Caco-2 (cell line): ENCODE data around the gene ERICH6. TPM values are rescaled to one million over a fixed set of nuclear protein-coding genes. Genes with fewer than 3 reads are reported as not detected.

Experiments used
- BruUV-seq: library from RNA; stranded (reverse); fragments of 400-500 nt; replicated peaks from 2 replicates; lab custom pipeline; 2021; lab: Mats Ljungman, UMichigan
- CTCF ChIA-PET: fragments of 300-600 bp; sonication (Branson Sonifier 250); formaldehyde crosslinking; loops from one replicate; lab custom pipeline; 2022; ENCODE audit warnings: antibody characterized with exemption; lab: Charles Lee
- POLR2A ChIA-PET: fragments of 300-600 bp; sonication (Branson Sonifier 250); formaldehyde crosslinking; loops from one replicate; lab custom pipeline; 2022; ENCODE audit warnings: antibody characterized with exemption; lab: Charles Lee
- DNase-seq, 2 experiments: peaks; one replicate each; pipeline versions ENCODE4 v3.0.0 to v3.0.0-alpha.2; 2020 to 2022
- H3K27me3 ChIP-seq: replicated peaks from 2 replicates; pipeline ENCODE4 v1.6.0; 2011; ENCODE audit warnings: low read length; ENCODE audit not compliant: control insufficient read depth, insufficient read depth
- H3K36me3 ChIP-seq: 2 replicates; pipeline ENCODE4 v1.5.1; 2011; ENCODE audit warnings: low read length; ENCODE audit not compliant: control insufficient read depth, insufficient read depth
- H3K4me1 ChIP-seq: fragments of 250-450 bp; sonication (Bioruptor Pico); 2 replicates; pipeline ENCODE4 v1.5.1; 2020; ENCODE audit warnings: mild to moderate bottlenecking
- H3K4me3 ChIP-seq: 2 replicates; pipeline ENCODE4 v1.5.1; 2011; ENCODE audit warnings: low read depth, mild to moderate bottlenecking, control low read depth, low read length
- H3K9me3 ChIP-seq: fragments of 250-450 bp; sonication (Bioruptor Pico); 2 replicates; pipeline ENCODE4 v1.5.1; 2020; ENCODE audit warnings: mild to moderate bottlenecking, moderate library complexity
- H3K27ac Mint-ChIP-seq: one replicate; pipeline ENCODE4 v1.8.0; 2022; ENCODE audit warnings: mixed read lengths; ENCODE audit not compliant: unreplicated experiment
- H3K27me3 Mint-ChIP-seq: one replicate; pipeline ENCODE4 v1.8.0; 2022; ENCODE audit warnings: mixed read lengths; ENCODE audit not compliant: insufficient read depth, unreplicated experiment
- H3K36me3 Mint-ChIP-seq: one replicate; pipeline ENCODE4 v1.8.0; 2022; ENCODE audit warnings: mild to moderate bottlenecking, mixed read lengths; ENCODE audit not compliant: insufficient read depth, unreplicated experiment
- H3K4me1 Mint-ChIP-seq: one replicate; pipeline ENCODE4 v1.8.0; 2022; ENCODE audit warnings: low read depth, mixed read lengths; ENCODE audit not compliant: unreplicated experiment
- H3K4me3 Mint-ChIP-seq: one replicate; pipeline ENCODE4 v1.8.0; 2022; ENCODE audit warnings: mild to moderate bottlenecking, moderate library complexity, mixed read lengths; ENCODE audit not compliant: unreplicated experiment
- H3K9me3 Mint-ChIP-seq: one replicate; pipeline ENCODE4 v1.8.0; 2022; ENCODE audit warnings: mixed read lengths; ENCODE audit not compliant: unreplicated experiment
- intact Hi-C: fragments of 100-400 bp; cut with micrococcal nuclease; formaldehyde crosslinking; loops from one replicate; pipeline ENCODE4 v1.10.0; 2022; ENCODE audit not compliant: unreplicated experiment
- total RNA-seq: library from RNA; stranded (reverse); gene quantifications from 2 replicates; pipeline ENCODE4 v1.2.3, GENCODE V29; 2022
- TF ChIP-seq, protein P1 (sequence below), 2 experiments: fragments of 200-600 bp in 1 of 2; IDR thresholded peaks; 1 replicate in 1 of 2; 2 replicates in 1 of 2; pipeline versions ENCODE4 v1.5.1 to v1.8.0; 2011 to 2022; ENCODE audit warnings: antibody characterized with exemption in 1 of 2, control low read depth in 1 of 2, inconsistent platforms in 1 of 2, low read depth in 1 of 2, low read length in 1 of 2, mild to moderate bottlenecking in 1 of 2, moderate library complexity in 1 of 2; ENCODE audit not compliant: insufficient read depth in 1 of 2, severe bottlenecking in 1 of 2, unreplicated experiment in 1 of 2

ERICH6 gene
- total RNA-seq, 1 experiment from 2014 or later: not detected

DNA sequence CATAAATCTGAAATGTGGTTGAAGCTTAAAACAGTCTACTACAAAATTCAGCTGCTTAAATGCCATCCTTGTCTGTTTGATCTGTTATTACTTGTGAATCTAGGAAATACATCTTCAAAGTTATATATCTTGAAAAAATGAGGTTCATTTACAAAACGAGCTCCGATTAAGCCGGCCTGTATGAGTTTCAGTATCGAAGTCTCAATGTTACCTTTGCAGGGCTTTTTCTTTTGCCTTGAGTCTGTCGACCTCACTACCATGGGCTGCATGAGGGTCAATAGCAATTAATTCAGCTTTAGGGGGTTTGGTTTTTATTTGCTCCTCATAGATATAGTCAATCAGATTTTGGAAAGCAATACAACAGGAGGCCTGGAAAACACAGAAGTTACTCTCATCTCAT lies 23.2 kb downstream of the ERICH6 start:
- no peaks in the 10 kb centered on the region for H3K27me3 Mint-ChIP-seq
- H3K4me3 ChIP-seq: no peak overlapping the region
- H3K4me1 Mint-ChIP-seq: no peaks in the 10 kb centered on the region
- BruUV-seq: no TSS peak
- no peaks in the 10 kb centered on the region for H3K36me3 Mint-ChIP-seq
- no peak overlapping the region for H3K4me3 Mint-ChIP-seq
- DNase-seq: no peak
- no peak overlapping the region for H3K27ac Mint-ChIP-seq
- H3K4me1 ChIP-seq: no peaks in the 10 kb centered on the region
- H3K9me3 ChIP-seq: no peaks in the 10 kb centered on the region; the same call in 1 of the 2 replicates
- POLR2A ChIA-PET: no interaction called here
- no peaks in the 10 kb centered on the region for H3K36me3 ChIP-seq
- intact Hi-C loops: no loop called here
- H3K27me3 ChIP-seq: no peaks in the 10 kb centered on the region
- TF ChIP-seq, protein P1, sequence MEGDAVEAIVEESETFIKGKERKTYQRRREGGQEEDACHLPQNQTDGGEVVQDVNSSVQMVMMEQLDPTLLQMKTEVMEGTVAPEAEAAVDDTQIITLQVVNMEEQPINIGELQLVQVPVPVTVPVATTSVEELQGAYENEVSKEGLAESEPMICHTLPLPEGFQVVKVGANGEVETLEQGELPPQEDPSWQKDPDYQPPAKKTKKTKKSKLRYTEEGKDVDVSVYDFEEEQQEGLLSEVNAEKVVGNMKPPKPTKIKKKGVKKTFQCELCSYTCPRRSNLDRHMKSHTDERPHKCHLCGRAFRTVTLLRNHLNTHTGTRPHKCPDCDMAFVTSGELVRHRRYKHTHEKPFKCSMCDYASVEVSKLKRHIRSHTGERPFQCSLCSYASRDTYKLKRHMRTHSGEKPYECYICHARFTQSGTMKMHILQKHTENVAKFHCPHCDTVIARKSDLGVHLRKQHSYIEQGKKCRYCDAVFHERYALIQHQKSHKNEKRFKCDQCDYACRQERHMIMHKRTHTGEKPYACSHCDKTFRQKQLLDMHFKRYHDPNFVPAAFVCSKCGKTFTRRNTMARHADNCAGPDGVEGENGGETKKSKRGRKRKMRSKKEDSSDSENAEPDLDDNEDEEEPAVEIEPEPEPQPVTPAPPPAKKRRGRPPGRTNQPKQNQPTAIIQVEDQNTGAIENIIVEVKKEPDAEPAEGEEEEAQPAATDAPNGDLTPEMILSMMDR (IDR thresholded peaks at IDR 0.05; ENCODE audit: insufficient read depth in 1 of 2, low read depth in 1 of 2, low read length in 1 of 2, severe bottlenecking in 1 of 2, unreplicated experiment in 1 of 2): no peak
- H3K9me3 Mint-ChIP-seq: peaks cover 9% of the 10 kb centered on the region
- CTCF ChIA-PET: no interaction called here

DNA sequence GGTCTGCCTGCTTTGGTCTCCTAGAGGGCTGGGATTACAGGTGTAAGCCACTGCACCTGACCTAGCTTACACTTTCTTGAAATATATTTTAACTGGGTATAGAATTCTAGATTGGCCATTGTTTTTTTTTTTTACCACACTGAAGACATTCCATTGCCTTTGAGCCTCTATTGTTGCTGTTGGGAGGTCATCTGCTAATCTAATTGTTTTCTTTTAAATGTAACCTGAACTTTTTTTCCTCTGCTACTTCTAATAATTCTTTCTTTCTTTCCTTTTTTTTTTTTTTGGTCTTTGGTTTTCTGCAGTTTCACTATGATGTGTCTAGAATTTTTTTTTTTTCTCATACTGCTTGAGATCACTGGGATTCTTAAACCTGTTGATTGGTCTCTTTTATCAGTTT lies 28.1 kb downstream of the ERICH6 start:
- TF ChIP-seq, protein P1 (IDR thresholded peaks at IDR 0.05; ENCODE audit: insufficient read depth in 1 of 2, low read depth in 1 of 2, low read length in 1 of 2, severe bottlenecking in 1 of 2, unreplicated experiment in 1 of 2): no peak
- Mint-ChIP-seq H3K27ac (no peak overlapping the region), H3K27me3 (peaks cover 5% of the 10 kb centered on the region), H3K36me3 (no peaks in the 10 kb centered on the region), H3K9me3 (peaks cover 13% of the 10 kb centered on the region), H3K4me1 (no peaks in the 10 kb centered on the region), H3K4me3 (no peak overlapping the region)
- ChIA-PET CTCF (no interaction called here), POLR2A (no interaction called here)
- no peak for DNase-seq
- Histone ChIP-seq H3K4me3 (no peak overlapping the region), H3K9me3 (no peaks in the 10 kb centered on the region; the same call in 1 of the 2 replicates), H3K36me3 (no peaks in the 10 kb centered on the region), H3K27me3 (no peaks in the 10 kb centered on the region), H3K4me1 (no peaks in the 10 kb centered on the region)
- intact Hi-C loops: no loop called here
- no TSS peak for BruUV-seq

DNA sequence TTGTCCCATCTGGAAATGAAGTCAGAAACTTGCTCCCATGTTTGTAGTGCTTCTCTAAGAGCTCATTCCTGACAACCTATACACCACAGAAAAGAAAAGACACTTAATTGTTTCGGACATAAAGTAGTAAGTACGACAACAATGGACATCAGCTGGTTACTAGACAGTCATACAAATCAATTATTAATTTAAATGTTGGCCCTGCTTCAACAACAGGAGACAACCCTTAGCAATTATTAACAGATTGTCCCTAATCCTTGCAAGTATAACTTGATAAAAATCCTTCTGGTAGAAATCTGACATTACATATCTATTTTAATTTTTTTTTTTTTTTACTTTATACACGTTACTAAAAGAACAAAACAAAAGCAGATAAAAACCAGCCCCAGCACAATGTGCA lies 29.8 kb downstream of the ERICH6 start:
- Histone ChIP-seq H3K36me3 (no peaks in the 10 kb centered on the region), H3K4me1 (no peaks in the 10 kb centered on the region), H3K4me3 (no peak overlapping the region), H3K9me3 (no peaks in the 10 kb centered on the region; the same call in 1 of the 2 replicates), H3K27me3 (no peaks in the 10 kb centered on the region)
- ChIA-PET CTCF (interaction anchor here (0.6 kb wide), 1 partner anchor 30 kb away, joined by 11 read pairs; the partner anchor contains the start of gene ERICH6), POLR2A (no interaction called here)
- Mint-ChIP-seq H3K4me1 (no peaks in the 10 kb centered on the region), H3K27me3 (peaks cover 5% of the 10 kb centered on the region), H3K27ac (no peak overlapping the region), H3K36me3 (no peaks in the 10 kb centered on the region), H3K9me3 (peaks cover 13% of the 10 kb centered on the region), H3K4me3 (no peak overlapping the region)
- BruUV-seq: no TSS peak
- intact Hi-C loops: no loop called here
- TF ChIP-seq, protein P1 (IDR thresholded peaks at IDR 0.05; ENCODE audit: insufficient read depth in 1 of 2, low read depth in 1 of 2, low read length in 1 of 2, severe bottlenecking in 1 of 2, unreplicated experiment in 1 of 2): no peak
- DNase-seq: no peak
